GM18499 (cell line): Measurements from ENCODE around the gene PFKFB1.
"Not testable (repeated sequence)": the region's sequence is repeated elsewhere in the genome, so short reads cannot be mapped to it uniquely, and the experiment has no call there.

Experiments used
- ATAC-seq: cut with Tn5 transposase; IDR thresholded peaks from one replicate; pipeline ENCODE4 v1.9.1; 2021; ENCODE audit warnings: moderate number of reproducible peaks; ENCODE audit not compliant: insufficient read depth, unreplicated experiment

The PFKFB1 gene

DNA sequence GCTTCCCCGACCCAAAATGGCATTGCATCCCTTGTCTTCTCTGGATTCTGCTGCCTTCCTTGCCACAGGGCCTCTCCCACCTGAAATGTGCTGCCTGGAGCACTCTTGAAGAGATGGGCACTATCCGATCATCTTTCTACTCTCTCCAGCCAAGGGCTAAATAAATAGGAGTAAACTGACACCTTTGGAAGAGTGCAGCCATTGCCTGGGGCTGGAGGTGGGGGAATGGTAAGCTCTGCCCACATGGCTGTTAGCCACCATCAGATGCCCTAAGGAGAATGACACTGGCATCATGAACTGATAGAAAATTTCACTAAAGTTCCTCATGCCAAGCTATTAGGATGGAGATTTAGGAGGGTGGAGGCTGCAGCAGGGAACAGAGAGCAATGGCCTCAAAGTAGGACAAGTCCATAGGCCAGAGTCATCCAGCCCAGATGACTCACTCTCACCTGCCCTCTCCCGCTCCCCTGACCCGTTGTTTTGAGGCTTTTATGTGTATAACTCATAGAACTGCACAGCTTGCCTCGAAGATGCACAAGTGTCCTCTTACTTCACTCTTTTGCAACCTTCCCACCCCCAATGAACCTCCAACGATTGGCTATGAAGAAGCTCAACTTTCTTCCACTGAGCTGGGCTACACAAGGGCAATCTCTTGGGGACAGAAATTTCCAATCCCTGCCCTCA lies 822 bp upstream of the PFKFB1 start:
- ATAC-seq, result no peak

DNA sequence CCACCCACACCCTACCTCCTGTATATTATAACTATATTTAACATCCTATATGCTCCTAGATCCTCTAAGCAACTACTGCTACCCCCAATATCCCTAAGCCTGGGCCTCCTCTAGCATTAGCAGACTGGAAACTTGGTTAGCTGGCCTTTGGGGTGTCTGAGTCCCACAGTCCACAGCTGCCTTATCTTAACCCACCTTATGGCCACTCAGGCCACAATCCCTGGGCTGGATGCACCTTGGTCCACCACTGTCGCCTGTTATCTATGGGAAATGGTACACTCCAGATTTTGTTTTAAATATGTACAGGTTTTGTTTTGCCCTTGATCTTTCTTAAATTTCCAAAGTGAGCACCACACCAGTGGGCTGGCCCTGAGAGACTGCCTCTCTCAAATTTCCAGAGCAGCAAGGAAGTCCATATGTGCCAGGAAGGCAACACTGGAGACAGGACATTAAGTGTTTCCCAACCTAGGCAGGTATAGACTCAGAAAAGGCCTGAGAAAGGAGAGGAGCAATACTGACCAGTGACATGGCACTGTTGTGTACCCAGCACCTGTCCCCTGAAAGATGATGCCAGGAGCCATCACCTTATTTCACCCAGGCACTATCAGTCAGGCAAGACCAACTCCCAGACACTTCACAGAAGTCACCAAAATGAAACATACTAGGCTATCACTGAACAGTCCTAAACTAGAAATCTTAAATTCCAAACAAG lies 921 bp downstream of the PFKFB1 start:
- ATAC-seq, result no peak

DNA sequence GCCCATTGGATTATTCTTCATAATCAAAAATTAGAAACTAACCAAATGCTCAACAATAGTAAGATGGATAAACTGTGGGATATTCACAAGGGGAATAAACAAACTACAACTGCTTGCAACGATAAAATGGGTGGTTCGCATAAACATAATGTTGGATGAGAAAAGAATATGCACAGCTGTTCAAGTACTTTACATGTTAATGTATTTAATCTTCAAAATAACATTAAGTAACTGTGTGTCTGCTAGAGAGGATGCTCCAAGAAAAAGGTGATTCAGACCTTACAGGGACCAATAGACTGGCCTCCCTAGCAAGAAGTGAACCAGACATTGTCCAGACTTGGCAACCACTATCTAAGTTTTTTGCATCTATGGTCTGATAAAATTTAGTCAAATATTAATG lies 2.3 kb downstream of the PFKFB1 start:
- ATAC-seq, result no peak

DNA sequence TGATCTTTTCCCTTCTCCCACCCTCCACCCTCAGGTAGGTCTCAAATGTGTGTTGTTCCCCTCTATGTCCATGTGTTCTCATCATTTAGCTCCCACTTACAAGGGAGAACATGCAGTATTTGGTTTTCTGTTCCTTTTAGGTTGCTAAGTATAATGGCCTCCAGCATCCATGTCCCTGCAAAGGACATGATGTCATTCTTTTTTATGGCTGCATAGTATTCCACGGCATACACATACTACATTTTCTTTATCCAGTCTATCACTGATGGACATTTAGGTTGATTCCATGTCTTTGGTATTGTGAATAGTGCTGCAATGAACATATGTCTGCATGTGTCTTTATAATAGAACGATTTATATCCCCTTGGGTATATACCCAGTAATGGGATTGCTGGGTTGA lies 10.7 kb downstream of the PFKFB1 start:
- not testable (repeated sequence) for ATAC-seq

DNA sequence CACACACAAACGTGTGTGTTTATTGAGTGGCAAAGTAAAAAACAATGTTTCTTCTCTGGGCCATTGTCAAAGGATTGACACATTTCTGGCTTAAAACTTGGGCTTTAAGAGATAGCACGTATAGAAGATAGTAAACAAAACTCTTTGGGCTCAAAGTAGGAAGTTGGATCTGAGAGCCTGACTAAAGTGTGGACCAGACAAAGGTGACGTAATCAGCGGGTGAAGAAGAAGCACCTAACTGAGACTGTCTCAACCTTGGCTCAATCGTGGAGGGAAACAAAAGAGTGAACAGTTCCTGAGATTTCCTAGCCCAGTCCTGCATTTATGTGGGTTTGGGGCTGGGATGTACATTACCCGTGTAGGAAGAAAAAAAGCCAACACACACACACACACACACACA lies 13.7 kb downstream of the PFKFB1 start:
- ATAC-seq, result no peak

DNA sequence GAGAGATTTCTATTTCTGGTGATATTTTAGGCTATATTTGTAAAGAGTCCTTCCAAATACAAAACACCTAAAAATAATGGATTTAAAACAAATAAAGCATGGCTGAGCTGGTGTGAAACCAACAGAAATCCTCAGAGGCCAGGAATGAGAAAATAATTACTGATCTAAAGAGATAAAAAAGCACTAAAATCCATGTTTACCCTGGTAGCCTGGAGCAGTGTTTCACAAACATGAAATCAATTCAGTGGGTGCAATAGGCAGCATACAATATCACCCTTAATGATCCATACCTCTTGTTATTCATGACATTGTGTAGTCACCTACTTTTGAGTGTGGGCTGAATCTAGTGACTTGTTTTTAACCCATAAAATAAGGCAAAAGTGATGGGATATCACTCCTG lies 14.6 kb downstream of the PFKFB1 start:
- no peak for ATAC-seq

DNA sequence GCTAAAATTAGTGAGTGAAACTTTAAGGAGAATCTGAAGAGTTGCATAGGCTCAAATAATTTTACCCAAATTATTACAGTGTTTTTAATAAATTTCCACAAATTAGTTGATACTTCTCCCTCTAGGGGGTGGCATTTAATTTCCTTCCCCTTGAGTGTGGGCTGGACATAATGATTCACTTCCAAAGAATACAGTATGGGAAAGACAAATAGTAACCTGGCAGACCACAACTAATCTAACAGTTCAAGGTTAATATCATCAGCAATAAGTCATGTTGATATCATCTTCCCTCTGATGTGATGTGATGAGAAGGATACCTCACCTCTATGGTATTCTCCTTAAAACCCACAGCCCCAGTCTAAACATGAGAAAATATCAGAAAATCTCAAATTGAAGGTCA lies 15.5 kb downstream of the PFKFB1 start:
- no peak for ATAC-seq

DNA sequence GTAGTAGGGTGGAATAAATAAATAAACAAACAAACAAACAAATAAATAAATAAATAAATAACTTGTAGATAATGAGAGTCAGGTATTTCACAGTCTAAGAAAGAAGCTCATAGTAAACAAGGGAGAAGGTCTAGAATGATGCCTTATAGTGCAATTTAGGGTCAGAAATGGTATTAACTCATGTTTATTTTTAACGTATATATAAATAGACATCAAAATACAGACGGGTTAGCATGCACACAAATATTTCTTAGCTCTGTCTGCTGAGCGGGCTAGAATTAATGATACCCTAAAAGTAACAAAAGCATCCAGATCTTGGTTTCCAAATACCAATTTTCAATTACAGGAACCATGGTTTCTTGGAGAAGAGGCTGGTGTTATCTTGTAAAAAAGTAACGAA lies 16.6 kb downstream of the PFKFB1 start:
- ATAC-seq, result no peak

DNA sequence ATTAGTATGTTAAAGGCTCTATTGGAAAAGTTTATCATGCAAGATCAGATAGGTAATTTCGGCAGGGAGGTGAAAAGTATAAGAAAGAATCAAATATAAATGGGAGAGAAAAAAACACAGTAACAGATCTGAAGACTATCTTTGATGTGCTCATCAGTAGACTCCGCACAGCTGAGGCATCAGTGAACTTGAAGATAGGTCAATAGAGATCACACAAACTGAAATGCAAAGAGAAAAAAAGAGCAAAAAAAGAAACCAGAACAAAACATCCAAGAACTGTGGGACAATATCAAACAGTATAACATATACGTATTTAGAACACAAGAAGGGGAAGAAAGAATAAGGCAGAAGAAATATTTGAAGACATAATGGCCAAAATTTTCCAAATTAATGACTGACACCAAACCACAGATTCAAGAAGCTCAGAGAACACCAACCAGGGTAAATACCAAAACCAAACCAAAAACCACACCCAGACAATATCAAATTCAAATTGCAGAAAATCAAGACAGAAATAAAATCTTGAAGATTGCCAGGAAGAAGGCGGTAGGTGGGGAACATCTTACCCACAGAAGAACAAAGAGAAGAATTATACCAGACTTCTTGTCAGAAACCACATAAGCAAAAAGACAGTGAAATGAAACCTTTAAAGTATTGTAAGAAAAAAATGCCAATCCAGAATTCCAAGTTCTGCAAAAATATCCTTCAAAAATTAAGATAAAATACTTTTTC lies 29.1 kb downstream of the PFKFB1 start:
- no peak for ATAC-seq

DNA sequence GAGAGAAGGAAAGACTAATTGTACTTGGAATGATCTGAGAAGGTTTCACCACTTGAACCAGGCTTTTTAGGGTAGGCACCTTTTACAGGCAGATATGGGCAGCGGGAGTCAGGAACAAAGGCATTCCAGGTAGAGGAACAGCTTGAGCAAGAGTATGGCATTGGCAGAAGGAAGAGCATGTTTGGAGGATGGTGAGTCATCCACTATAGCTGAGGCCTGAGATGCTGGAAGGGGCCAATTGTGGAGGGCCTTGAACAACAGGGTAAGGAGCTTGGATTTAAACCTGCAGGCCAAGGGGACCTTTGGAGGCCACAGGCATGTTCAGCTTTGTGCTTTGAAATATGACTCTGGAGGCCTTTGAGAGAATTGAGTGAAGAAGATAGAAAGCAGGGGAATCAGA lies 32.2 kb downstream of the PFKFB1 start:
- no peak for ATAC-seq

DNA sequence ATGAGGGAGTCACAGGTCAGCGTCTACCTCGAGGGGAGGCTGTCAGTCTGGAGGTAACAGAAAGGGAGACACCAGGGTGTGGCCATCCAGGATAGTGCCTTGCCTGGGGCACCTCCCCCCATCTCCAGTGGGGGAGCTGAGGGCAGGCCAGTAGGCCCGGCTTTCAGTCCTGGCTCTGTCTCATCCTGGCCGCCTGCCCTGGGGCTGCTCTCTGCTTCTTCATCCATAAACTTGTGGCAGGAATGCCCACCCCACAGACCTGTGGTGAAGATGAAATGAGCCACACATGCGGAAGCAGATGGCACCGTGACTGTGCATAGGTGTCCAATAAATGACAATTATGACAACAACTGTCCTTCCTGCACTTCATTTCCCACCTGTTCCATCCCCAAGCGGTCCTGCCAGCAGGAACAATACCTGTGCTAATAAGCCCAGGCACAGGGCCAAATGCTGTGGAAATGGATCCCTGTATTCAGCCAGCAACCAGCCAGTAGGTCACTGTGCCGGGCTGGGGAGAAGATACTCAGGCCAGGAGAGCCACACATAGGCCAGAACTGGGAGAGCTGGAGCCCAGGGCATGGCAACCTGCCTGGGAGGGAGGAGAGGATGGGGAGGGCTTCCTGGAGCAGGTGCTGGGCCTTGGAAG lies 43.1 kb downstream of the PFKFB1 start:
- ATAC-seq, result no peak

DNA sequence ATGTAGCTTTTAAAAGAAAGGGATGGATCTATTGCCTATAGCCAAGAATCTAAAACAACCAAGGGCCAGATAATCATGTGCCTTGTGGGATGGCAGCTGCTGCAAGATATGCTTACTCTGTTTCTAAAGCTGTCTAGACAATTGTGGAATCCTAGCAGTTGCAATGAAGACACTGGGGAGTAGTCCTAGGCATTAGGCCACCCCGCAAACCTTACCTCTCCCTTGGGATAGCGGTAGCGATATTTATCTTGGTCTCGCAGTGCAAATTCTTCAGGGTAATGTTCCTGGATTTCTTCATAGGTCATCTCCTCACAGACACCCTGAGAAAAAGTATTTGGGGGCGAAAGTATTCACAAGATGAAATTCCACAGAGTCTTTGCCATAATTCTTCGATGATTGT lies 48.8 kb downstream of the PFKFB1 start:
- no peak for ATAC-seq

DNA sequence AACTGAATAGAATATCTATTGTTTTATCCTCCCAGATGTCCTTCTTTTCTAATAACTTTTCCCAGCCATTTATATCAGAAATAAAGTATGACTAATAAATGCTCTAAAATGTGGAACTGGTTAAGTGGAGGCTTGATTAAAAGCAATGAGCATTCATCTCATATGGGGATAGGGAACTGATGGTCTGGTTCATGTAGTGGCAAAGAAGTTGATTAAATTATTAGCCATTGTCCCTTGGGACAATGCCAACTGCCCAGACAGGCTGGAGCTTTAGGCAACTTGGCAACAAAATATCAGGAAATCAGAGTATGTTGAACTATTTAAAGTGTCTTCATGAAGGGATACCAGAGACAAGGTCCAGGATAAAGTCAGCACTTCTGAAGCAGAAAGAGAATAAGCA lies 49.2 kb downstream of the PFKFB1 start:
- ATAC-seq, result no peak

DNA sequence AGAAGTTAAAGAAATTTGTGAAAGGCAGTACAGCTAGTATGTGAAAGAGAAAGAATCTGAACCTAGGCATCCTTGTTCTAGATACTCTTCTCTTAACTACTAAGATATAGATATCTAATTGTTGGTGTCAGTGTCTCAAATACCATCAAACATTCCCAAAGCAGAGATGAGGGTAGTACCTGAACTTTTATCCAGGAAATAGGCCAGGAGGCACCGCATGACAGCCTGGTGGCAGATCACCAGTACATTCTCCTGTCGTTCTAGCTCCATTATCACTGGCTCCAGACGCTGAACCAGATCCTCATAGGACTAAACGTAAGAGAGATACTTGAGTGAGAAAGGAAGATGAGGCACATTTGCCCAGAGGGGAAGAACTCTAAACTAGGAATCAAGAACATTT lies 56.6 kb downstream of the PFKFB1 start:
- ATAC-seq, result no peak

DNA sequence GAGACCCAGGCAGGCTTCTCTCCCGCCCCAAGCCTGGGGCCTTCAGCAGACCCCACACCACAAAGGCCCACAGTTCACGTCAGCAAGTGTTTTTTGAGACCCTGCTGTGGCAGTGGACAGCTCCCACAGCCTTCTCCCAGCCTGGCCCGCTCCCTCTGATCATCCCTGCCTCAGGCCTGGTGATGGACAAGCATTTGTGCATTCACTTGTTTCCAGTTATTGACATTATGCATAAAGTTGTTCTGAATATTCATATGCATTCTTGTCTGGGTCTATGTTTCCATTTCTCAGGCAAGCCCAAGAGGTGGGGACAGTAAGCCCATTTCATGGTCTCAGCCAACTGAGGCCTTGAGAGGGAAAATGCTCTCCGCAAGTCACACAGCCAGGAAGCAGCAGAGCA lies 58.7 kb downstream of the PFKFB1 start:
- ATAC-seq, result no peak

DNA sequence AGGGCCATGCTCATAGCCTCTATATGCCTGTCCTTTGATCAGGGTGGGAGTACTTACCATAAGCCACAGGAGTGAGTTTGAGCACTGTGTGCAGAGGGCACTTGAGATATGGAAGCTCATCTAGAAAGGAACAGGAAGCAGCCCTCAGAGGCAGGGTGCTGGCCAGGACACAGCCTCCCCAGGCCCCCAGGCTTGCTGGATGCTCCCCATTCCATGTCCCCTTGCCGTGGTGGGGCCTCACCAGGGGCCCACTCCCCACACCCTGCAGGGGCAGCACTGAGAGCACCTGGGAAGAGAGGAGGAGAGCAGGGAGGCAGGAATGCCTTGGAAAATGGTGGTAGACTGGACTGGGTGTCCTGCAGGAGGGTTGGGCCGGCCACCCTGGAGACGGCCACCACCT lies 59.1 kb downstream of the PFKFB1 start:
- ATAC-seq, result no peak

DNA sequence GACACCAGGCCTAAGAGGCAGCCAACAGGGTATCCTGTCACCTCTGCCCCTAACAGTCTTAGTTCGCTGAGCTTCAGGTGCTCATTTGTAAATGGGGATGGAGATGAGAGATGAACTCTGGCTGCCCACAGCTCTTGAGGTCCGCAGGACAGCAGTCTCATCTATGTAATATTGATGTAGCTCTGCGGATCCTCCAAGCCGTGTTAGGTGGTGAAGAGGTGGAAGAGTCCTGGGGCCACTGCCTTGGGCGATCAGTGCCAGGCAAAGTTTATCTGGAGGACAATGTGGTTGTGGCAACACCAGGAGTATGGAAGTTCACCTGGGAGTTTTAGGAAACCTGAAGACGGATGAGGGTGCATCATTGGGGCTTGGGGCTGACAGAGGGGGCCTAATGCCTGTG lies 59.9 kb downstream of the PFKFB1 start:
- no peak for ATAC-seq

DNA sequence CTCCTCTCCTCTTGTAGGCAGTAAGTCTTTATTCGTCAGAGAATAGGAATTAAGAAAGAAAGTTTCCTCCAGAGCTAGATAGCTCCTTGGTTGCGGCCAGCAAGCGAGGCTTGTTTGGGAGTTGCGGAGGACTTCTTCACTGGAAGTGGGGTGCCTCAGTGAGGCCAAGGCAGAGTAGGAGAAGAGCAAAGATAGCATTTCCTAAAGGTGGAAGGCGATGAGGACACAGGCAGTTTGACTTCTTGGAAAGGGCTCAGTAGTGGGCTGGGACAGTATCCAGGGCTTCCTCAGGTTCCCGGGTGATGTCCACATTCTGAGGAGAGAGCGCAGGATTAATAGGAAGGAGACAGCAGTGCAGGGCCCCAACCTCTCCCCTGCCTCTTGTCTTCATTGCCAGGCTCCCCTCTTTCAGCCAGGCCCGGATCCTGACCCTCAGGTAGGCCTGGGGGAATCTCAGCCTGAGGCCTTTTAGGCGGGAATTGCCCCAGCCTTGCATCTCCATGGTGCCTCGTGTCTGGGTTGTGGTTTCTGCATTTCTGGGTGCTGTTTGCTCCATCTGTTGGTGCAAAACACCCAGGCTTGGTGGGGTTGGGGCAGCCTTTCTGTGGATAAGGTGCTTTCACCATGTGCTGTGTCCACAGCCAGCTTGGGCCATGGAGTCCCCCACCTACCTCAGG lies 60.7 kb downstream of the PFKFB1 start:
- ATAC-seq, result no peak

DNA sequence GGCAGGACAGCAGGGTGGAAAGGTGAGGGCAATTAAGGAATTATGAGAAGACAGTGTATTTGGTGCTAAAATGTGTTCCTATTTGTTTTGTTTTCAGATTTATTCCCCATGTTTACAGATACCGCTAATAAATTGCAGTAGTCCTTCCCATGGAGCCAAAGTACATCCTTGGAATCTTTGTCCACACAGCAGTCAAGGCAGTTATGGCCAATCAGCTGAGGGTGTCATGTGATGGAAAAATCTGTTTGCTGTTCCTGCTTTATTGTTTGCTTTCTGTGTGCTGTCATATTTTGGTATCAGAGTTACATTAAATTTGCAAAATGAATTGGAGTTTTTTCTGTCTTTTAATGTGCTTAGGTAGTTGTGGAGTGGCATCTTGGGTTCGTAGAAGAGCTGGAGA lies 62.9 kb downstream of the PFKFB1 start:
- ATAC-seq, result no peak

DNA sequence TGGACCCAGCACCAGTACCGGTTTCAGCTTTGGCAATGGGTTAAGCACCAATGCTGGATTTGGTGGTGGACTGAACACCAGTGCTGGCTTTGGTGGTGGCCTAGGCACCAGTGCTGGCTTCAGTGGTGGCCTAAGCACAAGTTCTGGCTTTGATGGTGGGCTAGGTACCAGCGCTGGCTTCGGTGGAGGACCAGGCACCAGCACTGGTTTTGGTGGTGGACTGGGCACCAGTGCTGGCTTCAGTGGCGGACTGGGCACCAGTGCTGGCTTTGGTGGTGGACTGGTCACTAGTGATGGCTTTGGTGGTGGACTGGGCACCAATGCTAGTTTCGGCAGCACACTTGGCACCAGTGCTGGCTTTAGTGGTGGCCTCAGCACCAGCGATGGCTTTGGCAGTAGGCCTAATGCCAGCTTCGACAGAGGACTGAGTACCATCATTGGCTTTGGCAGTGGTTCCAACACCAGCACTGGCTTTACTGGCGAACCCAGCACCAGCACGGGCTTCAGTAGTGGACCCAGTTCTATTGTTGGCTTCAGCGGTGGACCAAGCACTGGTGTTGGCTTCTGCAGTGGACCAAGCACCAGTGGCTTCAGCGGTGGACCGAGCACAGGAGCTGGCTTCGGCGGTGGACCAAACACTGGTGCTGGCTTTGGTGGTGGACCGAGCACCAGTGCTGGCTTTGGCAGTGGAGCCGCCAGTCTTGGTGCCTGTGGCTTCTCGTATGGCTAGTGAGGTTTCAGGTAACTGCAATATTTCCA lies 63.5 kb downstream of the PFKFB1 start:
- ATAC-seq, result no peak
